AG04450 (cell line): ENCODE results near the gene FHIT. TPM values are rescaled to one million over a fixed set of nuclear protein-coding genes. Genes with fewer than 3 reads are reported as not detected.

Experiments used
- CTCF ChIA-PET: fragments of 300-600, 350-600 bp; formaldehyde crosslinking; extraction: SDS; loops from one replicate; lab custom pipeline; 2022; ENCODE audit warnings: antibody characterized with exemption, inconsistent platforms; lab: Charles Lee
- POLR2A ChIA-PET: fragments of 350-600 bp; formaldehyde crosslinking; extraction: SDS; loops from one replicate; lab custom pipeline; 2021; ENCODE audit warnings: antibody characterized with exemption, inconsistent platforms; lab: Yijun Ruan, JAX
- DNase-seq: peaks from one replicate; pipeline ENCODE4 v3.0.0-alpha.2; 2011; ENCODE audit warnings: low read depth, low spot score
- H3K27ac ChIP-seq: one replicate; pipeline ENCODE4 v1.5.1; 2012; ENCODE audit warnings: low read depth, low read length, control low read depth
- H3K27me3 ChIP-seq: one replicate; pipeline ENCODE4 v1.6.0; 2012; ENCODE audit warnings: low read length; ENCODE audit not compliant: control insufficient read depth, insufficient read depth
- H3K4me3 ChIP-seq: 2 replicates; pipeline ENCODE4 v1.5.1; 2011; ENCODE audit warnings: mild to moderate bottlenecking, low read depth, low read length, control low read depth
- H3K9me3 ChIP-seq: 2 replicates; pipeline ENCODE4 v1.5.1; 2012; ENCODE audit warnings: low read length; ENCODE audit not compliant: control insufficient read depth, insufficient read depth
- polyA plus RNA-seq: library from polyadenylated mRNA; depleted of rRNA; stranded (reverse); fragments of >200 nt; gene quantifications from 2 replicates; pipeline ENCODE4 v1.2.3, GENCODE V29; 2011
- TF ChIP-seq, protein P1 (sequence below): IDR thresholded peaks from 2 replicates; pipeline ENCODE4 v1.5.1; 2011; ENCODE audit warnings: low read depth, low read length, control low read depth, inconsistent platforms

FHIT gene
- polyA plus RNA-seq, 1 experiment: 0.17 TPM

DNA sequence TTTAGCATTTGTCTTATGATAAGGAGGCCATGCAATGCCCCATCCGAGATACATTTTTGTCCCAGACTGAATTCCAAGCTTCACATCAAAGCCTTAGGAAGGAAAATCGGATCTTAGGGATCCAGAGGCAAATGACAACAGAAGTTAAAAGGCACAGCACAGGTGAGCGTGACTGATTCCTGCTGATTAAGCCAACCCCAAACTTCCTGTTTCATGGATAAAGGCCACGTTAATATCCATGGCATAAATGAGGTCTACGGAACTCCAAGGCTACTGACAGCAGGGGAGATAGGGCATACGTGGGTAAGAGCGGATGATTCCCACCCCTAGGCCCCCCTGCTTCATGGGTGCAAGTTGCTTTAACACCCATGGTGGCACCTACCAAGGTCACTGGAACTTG lies 471.6 kb downstream of the FHIT start:
- no peak for DNase-seq
- CTCF ChIA-PET: no interaction called here
- no peak overlapping the region for H3K27ac ChIP-seq
- no peaks in the 10 kb centered on the region for H3K27me3 ChIP-seq
- POLR2A ChIA-PET: no interaction called here
- peaks cover 7% of the 10 kb centered on the region for H3K9me3 ChIP-seq
- H3K4me3 ChIP-seq: no peak overlapping the region
- TF ChIP-seq, protein P1, sequence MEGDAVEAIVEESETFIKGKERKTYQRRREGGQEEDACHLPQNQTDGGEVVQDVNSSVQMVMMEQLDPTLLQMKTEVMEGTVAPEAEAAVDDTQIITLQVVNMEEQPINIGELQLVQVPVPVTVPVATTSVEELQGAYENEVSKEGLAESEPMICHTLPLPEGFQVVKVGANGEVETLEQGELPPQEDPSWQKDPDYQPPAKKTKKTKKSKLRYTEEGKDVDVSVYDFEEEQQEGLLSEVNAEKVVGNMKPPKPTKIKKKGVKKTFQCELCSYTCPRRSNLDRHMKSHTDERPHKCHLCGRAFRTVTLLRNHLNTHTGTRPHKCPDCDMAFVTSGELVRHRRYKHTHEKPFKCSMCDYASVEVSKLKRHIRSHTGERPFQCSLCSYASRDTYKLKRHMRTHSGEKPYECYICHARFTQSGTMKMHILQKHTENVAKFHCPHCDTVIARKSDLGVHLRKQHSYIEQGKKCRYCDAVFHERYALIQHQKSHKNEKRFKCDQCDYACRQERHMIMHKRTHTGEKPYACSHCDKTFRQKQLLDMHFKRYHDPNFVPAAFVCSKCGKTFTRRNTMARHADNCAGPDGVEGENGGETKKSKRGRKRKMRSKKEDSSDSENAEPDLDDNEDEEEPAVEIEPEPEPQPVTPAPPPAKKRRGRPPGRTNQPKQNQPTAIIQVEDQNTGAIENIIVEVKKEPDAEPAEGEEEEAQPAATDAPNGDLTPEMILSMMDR: no peak

DNA sequence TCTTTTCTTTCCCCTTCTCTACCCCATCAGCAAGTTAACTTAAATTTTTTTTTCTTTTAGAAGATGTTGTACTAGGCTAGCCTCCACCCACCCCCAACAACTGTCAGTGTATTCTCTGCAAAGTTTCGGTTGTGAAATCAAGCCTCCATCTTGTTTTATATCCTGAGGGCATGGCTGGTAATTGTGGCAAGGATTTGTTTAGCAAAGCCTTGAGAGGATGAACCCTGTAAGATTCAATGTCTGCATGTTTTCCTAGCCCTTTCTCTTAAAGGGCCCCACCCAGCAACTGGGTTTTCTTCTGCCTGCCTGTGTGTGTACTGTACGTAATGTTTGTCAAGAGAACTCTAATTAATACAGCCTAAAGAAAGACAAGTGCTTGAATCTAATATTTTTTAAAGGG lies 475.3 kb downstream of the FHIT start:
- CTCF ChIA-PET: no interaction called here
- Histone ChIP-seq H3K4me3 (no peak overlapping the region), H3K27ac (no peak overlapping the region), H3K27me3 (no peaks in the 10 kb centered on the region), H3K9me3 (peaks cover 7% of the 10 kb centered on the region)
- DNase-seq: no peak
- TF ChIP-seq, protein P1: no peak
- POLR2A ChIA-PET: no interaction called here

DNA sequence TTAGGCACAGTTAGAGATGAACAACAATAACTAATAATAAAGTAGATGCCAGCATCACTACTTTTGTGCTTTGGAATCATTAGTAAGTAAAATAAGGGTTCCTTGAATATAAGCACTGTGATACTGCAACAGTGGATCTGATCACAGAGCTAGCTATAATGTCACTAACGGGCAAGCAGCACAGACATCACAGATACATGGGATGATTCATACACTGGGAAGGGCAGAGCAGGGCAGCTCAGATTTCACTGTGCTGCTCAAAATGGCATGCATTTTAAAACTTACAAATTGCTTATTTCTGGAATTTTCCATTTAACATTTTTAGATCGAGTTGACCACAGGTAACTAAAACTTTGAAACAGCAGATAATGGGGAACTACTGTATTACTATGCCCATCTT lies 476.6 kb downstream of the FHIT start:
- no peak overlapping the region for H3K4me3 ChIP-seq
- DNase-seq: no peak
- TF ChIP-seq, protein P1: no peak
- ChIA-PET POLR2A (no interaction called here), CTCF (no interaction called here)
- H3K27me3 ChIP-seq: no peaks in the 10 kb centered on the region
- H3K9me3 ChIP-seq: peaks cover 7% of the 10 kb centered on the region
- H3K27ac ChIP-seq: no peak overlapping the region

DNA sequence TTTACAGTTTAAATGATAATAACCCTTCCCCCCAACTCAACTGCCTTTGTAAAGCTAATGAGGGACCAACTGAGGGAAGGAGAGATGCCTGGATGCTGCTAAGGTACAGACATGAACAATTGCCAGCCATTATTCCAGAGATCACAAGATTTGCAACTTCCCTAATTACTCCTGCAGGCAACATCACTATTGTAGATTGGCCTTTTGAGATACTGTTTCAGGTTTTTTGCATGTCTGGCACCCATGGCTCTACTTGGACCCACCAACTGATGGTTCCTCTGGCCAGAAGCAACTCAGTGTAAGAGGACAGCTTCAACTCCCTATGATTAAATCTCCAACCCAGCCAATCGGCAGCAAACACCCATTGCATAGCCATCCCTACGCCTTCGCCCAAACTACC lies 478.7 kb downstream of the FHIT start:
- no peak overlapping the region for H3K4me3 ChIP-seq
- ChIA-PET POLR2A (no interaction called here), CTCF (no interaction called here)
- no peak for DNase-seq
- no peaks in the 10 kb centered on the region for H3K27me3 ChIP-seq
- H3K9me3 ChIP-seq: peaks cover 7% of the 10 kb centered on the region
- no peak overlapping the region for H3K27ac ChIP-seq
- TF ChIP-seq, protein P1: no peak

DNA sequence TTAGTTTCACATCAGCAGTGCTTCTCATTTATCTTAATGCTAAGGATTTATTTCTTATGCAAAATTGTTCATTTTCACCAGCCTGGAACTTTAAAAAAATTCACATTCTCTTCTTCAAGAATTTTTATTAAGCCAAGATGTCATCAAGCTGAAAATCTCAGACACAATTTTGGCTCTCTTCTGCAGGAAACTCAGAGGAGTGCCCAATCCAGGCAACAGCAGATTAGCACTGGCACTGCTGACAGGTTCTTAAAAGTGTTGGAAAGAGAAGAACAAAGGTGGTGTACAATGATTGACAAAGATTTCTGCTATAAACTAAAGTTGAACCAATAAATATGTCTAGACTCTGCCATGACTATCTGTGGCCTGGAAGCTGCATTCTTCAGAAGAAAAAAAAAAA lies 479.5 kb downstream of the FHIT start:
- no peak for DNase-seq
- ChIA-PET POLR2A (no interaction called here), CTCF (no interaction called here)
- no peaks in the 10 kb centered on the region for H3K27me3 ChIP-seq
- peaks cover 7% of the 10 kb centered on the region for H3K9me3 ChIP-seq
- H3K27ac ChIP-seq: no peak overlapping the region
- H3K4me3 ChIP-seq: no peak overlapping the region
- TF ChIP-seq, protein P1: no peak
